Common myeloid progenitor, CD34-positive (primary cell): ENCODE results near the gene DOK4.

Experiments
- CTCF ChIA-PET: fragments of 350-600 bp; sonication (Branson Sonifier 250); formaldehyde crosslinking; loops from one replicate; lab custom pipeline; 2021; ENCODE audit warnings: antibody characterized with exemption; lab: Charles Lee
- POLR2A ChIA-PET: fragments of 350-600 bp; sonication (Branson Sonifier 250); formaldehyde crosslinking; loops from one replicate; lab custom pipeline; 2021; ENCODE audit warnings: antibody characterized with exemption; lab: Charles Lee
- DNase-seq, 3 donors: peaks; one replicate each; pipeline versions ENCODE4 v3.0.0 to v3.0.0-alpha.2; 2013
- H3K27ac ChIP-seq, 2 experiments: 1 replicate in 1 of 2; 2 replicates in 1 of 2; pipeline ENCODE4 v1.7.0; 2013; ENCODE audit warnings: inconsistent platforms in 2 of 2, low read length in 2 of 2, mild to moderate bottlenecking in 2 of 2, low read depth in 1 of 2, moderate library complexity in 1 of 2; ENCODE audit not compliant: severe bottlenecking in 2 of 2, insufficient read depth in 1 of 2, poor library complexity in 1 of 2
- H3K27me3 ChIP-seq, 5 experiments: replicated peaks in 2 of 5; 1 replicate in 3 of 5; 2 replicates in 2 of 5; pipeline versions ENCODE4 v1.6.1 to v1.7.0; 2013; ENCODE audit warnings: low read length in 4 of 5, mild to moderate bottlenecking in 2 of 5, moderate library complexity in 2 of 5, inconsistent platforms in 1 of 5; ENCODE audit not compliant: insufficient read depth in 5 of 5, control insufficient read depth in 4 of 5
- H3K36me3 ChIP-seq, 4 experiments: 1 replicate in 2 of 4; 2 replicates in 2 of 4; pipeline versions ENCODE4 v1.6.1 to v1.7.0; 2013; ENCODE audit warnings: low read length in 3 of 4, control low read depth in 1 of 4, mild to moderate bottlenecking in 1 of 4; ENCODE audit not compliant: control insufficient read depth in 4 of 4, insufficient read depth in 4 of 4
- H3K4me1 ChIP-seq, 4 experiments: 1 replicate in 3 of 4; 2 replicates in 1 of 4; pipeline versions ENCODE4 v1.6.1 to v1.7.1; 2013; ENCODE audit warnings: low read length in 3 of 4, mild to moderate bottlenecking in 3 of 4, control low read depth in 1 of 4, inconsistent platforms in 1 of 4, moderate library complexity in 1 of 4; ENCODE audit not compliant: control insufficient read depth in 4 of 4, insufficient read depth in 4 of 4; ENCODE audit errors: control extremely low read depth in 1 of 4
- H3K4me3 ChIP-seq, 7 experiments: 1 replicate in 4 of 7; 2 replicates in 3 of 7; pipeline versions ENCODE4 v1.5.1 to v1.7.0; 2013; ENCODE audit warnings: mild to moderate bottlenecking in 7 of 7, low read length in 6 of 7, moderate library complexity in 6 of 7, inconsistent platforms in 2 of 7, low read depth in 2 of 7, control low read depth in 1 of 7; ENCODE audit not compliant: insufficient read depth in 4 of 7, control insufficient read depth in 1 of 7; ENCODE audit errors: extremely low read depth in 1 of 7
- H3K9me3 ChIP-seq, 5 experiments: 1 replicate in 4 of 5; 2 replicates in 1 of 5; pipeline versions ENCODE4 v1.6.1 to v1.7.1; 2013; ENCODE audit warnings: low read length in 4 of 5, mild to moderate bottlenecking in 2 of 5, inconsistent platforms in 1 of 5, low read depth in 1 of 5, moderate library complexity in 1 of 5; ENCODE audit not compliant: control insufficient read depth in 4 of 5, insufficient read depth in 2 of 5; ENCODE audit errors: control extremely low read depth in 1 of 5
- WGBS: methylation state at CpG from one replicate; pipeline ENCODE4 v1.1.5; 2013; ENCODE audit not compliant: insufficient coverage; 5-methylcytosine and 5-hydroxymethylcytosine counted together

DOK4 gene

GRCh38 chr16:57473906-57474305, 12.4 kb downstream of the DOK4 start:
- Histone ChIP-seq H3K27ac (no peak overlapping the region), H3K9me3 (no peaks in the 10 kb centered on the region), H3K27me3 (no peaks in the 10 kb centered on the region), H3K4me1 (peaks cover 0 to 60% (median 58%) of the 10 kb centered on the region in 4 experiments), H3K4me3 (no peak overlapping the region), H3K36me3 (peaks cover 15 to 53% (median 42%) of the 10 kb centered on the region in 4 experiments)
- ChIA-PET POLR2A (no interaction called here), CTCF (interaction anchor here (1.1 to 12.0 kb wide), 7 partner anchors 9 to 53 kb away, joined by 4 to 134 read pairs (median 11); partner anchors contain the start of genes CIAPIN1, COQ9 and POLR2C)
- WGBS: 85% methylated on average over 4 of the region's 8 CpGs
- DNase-seq: no peak

- H3K36me3 ChIP-seq: peaks cover 18 to 59% (median 46%) of the 10 kb centered on the region in 4 experiments
- 97% methylated on average over 13 of the region's 14 CpGs for WGBS
- no peaks in the 10 kb centered on the region for H3K9me3 ChIP-seq
- no peaks in the 10 kb centered on the region for H3K27me3 ChIP-seq
- no peak overlapping the region for H3K27ac ChIP-seq
- no peak for DNase-seq
- H3K4me3 ChIP-seq: no peak overlapping the region
- peaks cover 0 to 54% (median 52%) of the 10 kb centered on the region in 4 experiments for H3K4me1 ChIP-seq
- ChIA-PET POLR2A (interaction anchor here (0.9 to 1.3 kb wide), 2 partner anchors 11 to 52 kb away, joined by 4 to 5 read pairs; partner anchors contain the start of gene POLR2C), CTCF (interaction anchor here (0.7 to 12.0 kb wide), 8 partner anchors 9 to 173 kb away, joined by 3 to 134 read pairs (median 5); partner anchors contain the start of genes CIAPIN1, COQ9 and POLR2C)
Observed at GRCh38 chr16:57473176-57473840, 13.0 kb downstream of the DOK4 start.

GRCh38 chr16:57472665-57473060, 13.6 kb downstream of the DOK4 start:
- POLR2A ChIA-PET: interaction anchor here (0.9 to 1.3 kb wide), 2 partner anchors 10 to 53 kb away, joined by 4 to 5 read pairs; partner anchors contain the start of gene POLR2C
- WGBS: 26% methylated on average over 2 of the region's 4 CpGs
- H3K36me3 ChIP-seq: peaks cover 20 to 63% (median 51%) of the 10 kb centered on the region in 4 experiments

GRCh38 chr16:57471852-57472664, 14.2 kb downstream of the DOK4 start:
- ChIA-PET POLR2A (interaction anchor here (1.3 kb wide), 1 partner anchor 10 kb away, joined by 5 read pairs; the partner anchor contains the start of gene POLR2C), CTCF (interaction anchor here (1.1 to 12.0 kb wide), 4 partner anchors 8 to 172 kb away, joined by 3 to 134 read pairs (median 5); partner anchors contain the start of genes CIAPIN1 and COQ9)
- WGBS: 91% methylated on average over 5 of the region's 10 CpGs
- Histone ChIP-seq H3K36me3 (peaks cover 20 to 65% (median 51%) of the 10 kb centered on the region in 4 experiments), H3K27me3 (no peaks in the 10 kb centered on the region), H3K4me1 (peaks cover 0 to 41% (median 40%) of the 10 kb centered on the region in 4 experiments), H3K9me3 (no peaks in the 10 kb centered on the region), H3K27ac (no peak overlapping the region), H3K4me3 (peak overlapping the region in 1 of 7 experiments; percentile 8)
- DNase-seq: no peak

More at GRCh38 chr16:57472665-57473060, 13.6 kb downstream of the DOK4 start:
- Histone ChIP-seq H3K4me3 (peak overlapping the region in 1 of 7 experiments; percentile 8), H3K27ac (no peak overlapping the region), H3K27me3 (no peaks in the 10 kb centered on the region), H3K4me1 (peaks cover 0 to 47% (median 46%) of the 10 kb centered on the region in 4 experiments), H3K9me3 (no peaks in the 10 kb centered on the region)
- CTCF ChIA-PET: interaction anchor here (0.7 to 12.0 kb wide), 7 partner anchors 9 to 172 kb away, joined by 3 to 134 read pairs (median 5); partner anchors contain the start of genes CIAPIN1 and COQ9
- DNase-seq: peak in 2 of 3 donors; percentile 33 to 42

GRCh38 chr16:57471209-57471608, 15.1 kb downstream of the DOK4 start:
- DNase-seq: no peak
- Histone ChIP-seq H3K9me3 (no peaks in the 10 kb centered on the region), H3K36me3 (peaks cover 22 to 72% (median 55%) of the 10 kb centered on the region in 4 experiments), H3K27me3 (no peaks in the 10 kb centered on the region), H3K4me1 (peaks cover 0 to 33% (median 31%) of the 10 kb centered on the region in 4 experiments), H3K4me3 (no peak overlapping the region), H3K27ac (no peak overlapping the region)
- CTCF ChIA-PET: interaction anchor here (1.0 to 12.0 kb wide), 3 partner anchors 9 to 49 kb away, joined by 3 to 134 read pairs (median 6); partner anchors contain the start of gene POLR2C
- POLR2A ChIA-PET: no interaction called here
- no CpG with 5 or more reads among the region's 1 CpG for WGBS

GRCh38 chr16:57470711-57471110, 15.6 kb downstream of the DOK4 start:
- 80% methylated on average over 6 of the region's 6 CpGs for WGBS
- ChIA-PET CTCF (interaction anchor here (1.0 to 12.0 kb wide), 4 partner anchors 9 to 130 kb away, joined by 3 to 134 read pairs (median 4); partner anchors contain the start of gene POLR2C), POLR2A (no interaction called here)
- peaks cover 23 to 77% (median 59%) of the 10 kb centered on the region in 4 experiments for H3K36me3 ChIP-seq
- no peak overlapping the region for H3K4me3 ChIP-seq
- H3K27me3 ChIP-seq: no peaks in the 10 kb centered on the region
- H3K27ac ChIP-seq: no peak overlapping the region
- DNase-seq: no peak
- H3K9me3 ChIP-seq: no peaks in the 10 kb centered on the region
- peaks cover 0 to 28% (median 28%) of the 10 kb centered on the region in 4 experiments for H3K4me1 ChIP-seq
